NCI-H128 (cell line): ENCODE measurements around the gene ANGEL2.
"Not testable (repeated sequence)": the region's sequence is repeated elsewhere in the genome, so short reads cannot be mapped to it uniquely, and the experiment has no call there.

ENCODE experiments used
- DNase-seq: peaks from one replicate; lab custom pipeline; 2025; ENCODE audit not compliant: unreplicated experiment; lab: John Stamatoyannopoulos, UW

ANGEL2 gene

GRCh38 chr1:213020016-213020415 lies 4.3 kb upstream of the ANGEL2 start:
- no peak for DNase-seq

DNA sequence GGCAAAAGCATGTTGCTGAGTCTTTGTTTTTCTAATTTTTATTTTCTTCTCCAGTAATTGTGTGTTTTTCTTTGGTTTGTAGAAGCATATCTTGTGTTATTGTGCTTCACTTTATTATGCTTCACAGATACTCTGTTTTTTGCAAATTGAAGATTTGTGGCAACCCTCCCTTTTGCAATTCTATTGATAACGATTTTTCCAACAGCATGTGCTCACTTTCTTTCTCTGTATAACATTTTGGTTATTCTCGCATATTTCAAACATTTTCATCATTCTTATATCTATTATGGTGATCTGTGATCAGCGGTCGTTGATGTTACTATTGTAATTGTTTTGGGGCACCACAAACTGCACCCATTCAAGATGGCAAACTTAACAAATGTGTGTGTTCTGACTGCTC lies 3.8 kb upstream of the ANGEL2 start:
- no peak for DNase-seq

GRCh38 chr1:213017447-213018273 lies 2.0 kb upstream of the ANGEL2 start:
- DNase-seq: no peak

- DNase-seq: no peak
These were observed 1.0 kb downstream of the ANGEL2 start for GRCh38 chr1:213014642-213015041.

- DNase-seq: no peak
These were observed 7.1 kb downstream of the ANGEL2 start for GRCh38 chr1:213008564-213008963.

GRCh38 chr1:213003256-213003655 lies 12.4 kb downstream of the ANGEL2 start:
- DNase-seq: no peak

DNA sequence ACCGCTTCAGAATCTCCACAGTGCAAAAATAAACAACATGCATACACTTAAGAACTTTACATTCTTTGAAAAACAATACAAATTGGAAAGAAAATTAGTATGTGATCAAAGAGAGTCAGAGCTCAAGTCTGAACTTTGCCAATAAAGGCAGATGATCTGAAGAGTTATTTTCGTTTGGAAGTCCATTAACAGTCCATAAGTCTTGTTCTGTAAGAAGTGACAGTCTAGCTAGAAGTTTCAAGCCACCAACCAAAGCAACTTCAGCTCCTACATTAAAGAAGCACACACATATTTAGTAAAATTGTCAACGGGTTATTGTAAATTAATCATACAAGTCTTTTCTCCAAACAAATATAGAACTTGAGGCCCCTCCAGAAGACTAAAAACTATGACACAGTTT lies 20.7 kb downstream of the ANGEL2 start:
- no peak for DNase-seq

GRCh38 chr1:212993960-212994359 lies 21.7 kb downstream of the ANGEL2 start:
- not testable (repeated sequence) for DNase-seq

DNA sequence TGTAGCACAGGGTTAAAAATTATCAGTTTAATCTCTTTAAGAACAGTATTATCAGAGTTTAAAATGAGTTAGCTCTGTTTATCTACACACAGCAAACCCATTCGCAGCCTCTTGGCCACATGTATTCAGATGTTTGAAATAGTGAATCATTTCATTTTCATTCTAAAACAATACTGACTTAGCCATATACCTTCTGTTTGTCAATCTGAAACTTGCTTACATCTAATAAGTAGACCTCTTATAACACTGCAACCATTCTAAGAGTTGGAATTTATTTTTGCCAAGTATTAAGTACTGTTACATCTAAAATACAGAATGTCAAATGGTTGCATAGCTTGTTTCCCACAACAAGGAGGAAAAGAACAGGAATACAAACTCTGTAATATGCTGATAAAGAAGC lies 25.4 kb downstream of the ANGEL2 start:
- DNase-seq: no peak

DNA sequence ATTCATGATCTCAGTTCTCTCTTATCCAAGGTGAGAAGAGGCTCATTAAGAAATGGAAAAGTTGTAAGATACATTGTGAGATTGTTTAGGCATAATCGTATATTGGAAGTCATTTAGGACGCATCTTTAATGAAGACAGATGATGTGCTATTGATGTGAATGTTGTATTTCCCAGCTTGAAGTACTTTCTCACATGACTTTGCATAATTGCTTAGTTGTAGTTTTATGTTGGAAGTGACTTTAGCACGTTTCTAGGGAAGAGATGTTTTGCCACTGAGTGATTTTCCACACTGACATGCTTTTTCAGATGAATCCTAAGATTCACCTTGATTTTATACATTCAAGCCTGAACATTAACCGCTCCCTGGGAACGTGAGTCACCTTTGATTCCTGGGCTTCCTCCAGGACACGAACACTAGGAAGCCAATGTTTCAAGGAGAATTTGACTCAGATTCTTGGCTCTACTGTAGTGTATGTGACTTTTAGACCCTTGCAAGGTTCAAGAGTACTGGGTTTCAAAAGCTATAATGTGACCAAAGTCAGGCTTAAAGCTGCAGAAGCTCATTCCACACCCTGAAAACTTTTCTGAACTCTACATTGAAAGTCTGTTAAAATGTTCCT lies 27.9 kb downstream of the ANGEL2 start:
- DNase-seq: no peak

- no peak for DNase-seq
These were observed 29.1 kb downstream of the ANGEL2 start for GRCh38 chr1:212986551-212986950.

DNA sequence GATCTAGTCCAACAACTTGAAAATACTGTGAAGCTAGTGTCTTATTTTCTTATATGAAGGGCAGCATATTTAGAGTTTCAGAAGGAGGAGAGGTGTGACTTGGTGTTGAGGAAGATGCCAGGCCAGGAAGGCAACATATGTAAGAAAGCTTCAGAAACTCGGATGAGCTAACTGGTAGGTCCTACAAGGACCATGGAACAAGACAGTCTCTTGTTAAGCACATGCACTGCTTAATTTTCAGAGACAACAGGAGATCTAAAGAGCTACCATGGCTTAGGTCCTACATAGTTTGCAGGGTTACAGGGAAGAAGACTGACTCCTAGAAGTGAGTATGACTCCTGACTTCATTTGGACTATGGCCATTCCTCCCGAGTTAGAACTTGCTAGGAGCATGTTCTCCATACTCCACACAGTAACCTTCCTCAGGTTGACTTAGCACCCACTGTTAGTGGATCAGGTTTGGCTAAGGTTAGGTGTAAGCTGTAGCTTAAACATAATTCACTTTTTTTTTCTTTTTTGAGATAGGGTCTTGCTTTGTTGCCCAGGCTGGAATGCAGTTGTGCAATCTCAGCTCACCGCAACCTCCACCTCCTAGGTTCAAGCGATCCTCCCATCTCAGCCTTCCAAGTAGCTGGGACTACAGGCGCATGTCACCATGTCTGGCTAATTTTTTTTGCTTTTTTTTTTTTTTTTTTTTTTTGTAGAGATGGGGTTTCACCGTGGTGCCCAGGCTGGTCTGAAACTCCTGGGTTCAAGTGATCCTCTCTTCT lies 31.0 kb downstream of the ANGEL2 start:
- no peak for DNase-seq

- DNase-seq: no peak
These were observed 32.2 kb downstream of the ANGEL2 start for GRCh38 chr1:212983482-212983881.

DNA sequence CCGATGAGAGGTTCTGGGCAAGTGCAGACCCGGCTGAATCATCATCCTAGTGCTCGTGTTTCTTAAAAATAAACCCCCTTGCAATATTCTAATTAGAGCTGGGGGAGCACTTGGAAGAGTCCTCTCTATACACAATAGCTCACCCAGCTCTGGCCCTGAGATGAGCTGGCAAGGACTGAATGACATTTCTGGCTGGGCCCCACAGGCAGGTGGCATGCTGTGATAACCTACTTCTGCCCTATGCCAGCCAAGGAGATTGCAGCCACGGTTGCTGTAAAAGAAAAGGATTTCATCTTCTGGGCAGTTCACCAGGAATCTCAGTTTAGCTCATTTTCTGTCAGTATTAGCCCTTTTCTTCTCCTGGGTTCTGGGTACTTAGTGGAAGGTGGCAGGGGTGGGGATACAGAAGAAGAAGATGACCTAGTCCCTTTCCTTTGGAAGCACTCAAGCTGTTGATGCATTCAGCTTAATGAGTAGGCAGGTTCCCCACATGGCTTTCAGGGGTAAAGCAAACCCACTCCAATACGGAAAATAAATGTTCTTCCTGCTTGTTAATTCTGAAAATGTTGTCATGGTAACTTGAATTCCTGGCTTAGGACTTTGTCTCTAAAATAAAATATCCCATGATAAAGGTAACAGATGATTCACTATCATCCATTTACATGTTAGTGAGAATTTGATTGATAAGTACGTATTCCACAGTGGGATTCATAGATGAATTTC lies 33.1 kb downstream of the ANGEL2 start:
- DNase-seq: no peak

GRCh38 chr1:212981571-212982328 lies 33.9 kb downstream of the ANGEL2 start:
- no peak for DNase-seq

GRCh38 chr1:212981025-212981495 lies 34.6 kb downstream of the ANGEL2 start:
- DNase-seq: no peak

GRCh38 chr1:212980123-212980785 lies 35.4 kb downstream of the ANGEL2 start:
- no peak for DNase-seq

DNA sequence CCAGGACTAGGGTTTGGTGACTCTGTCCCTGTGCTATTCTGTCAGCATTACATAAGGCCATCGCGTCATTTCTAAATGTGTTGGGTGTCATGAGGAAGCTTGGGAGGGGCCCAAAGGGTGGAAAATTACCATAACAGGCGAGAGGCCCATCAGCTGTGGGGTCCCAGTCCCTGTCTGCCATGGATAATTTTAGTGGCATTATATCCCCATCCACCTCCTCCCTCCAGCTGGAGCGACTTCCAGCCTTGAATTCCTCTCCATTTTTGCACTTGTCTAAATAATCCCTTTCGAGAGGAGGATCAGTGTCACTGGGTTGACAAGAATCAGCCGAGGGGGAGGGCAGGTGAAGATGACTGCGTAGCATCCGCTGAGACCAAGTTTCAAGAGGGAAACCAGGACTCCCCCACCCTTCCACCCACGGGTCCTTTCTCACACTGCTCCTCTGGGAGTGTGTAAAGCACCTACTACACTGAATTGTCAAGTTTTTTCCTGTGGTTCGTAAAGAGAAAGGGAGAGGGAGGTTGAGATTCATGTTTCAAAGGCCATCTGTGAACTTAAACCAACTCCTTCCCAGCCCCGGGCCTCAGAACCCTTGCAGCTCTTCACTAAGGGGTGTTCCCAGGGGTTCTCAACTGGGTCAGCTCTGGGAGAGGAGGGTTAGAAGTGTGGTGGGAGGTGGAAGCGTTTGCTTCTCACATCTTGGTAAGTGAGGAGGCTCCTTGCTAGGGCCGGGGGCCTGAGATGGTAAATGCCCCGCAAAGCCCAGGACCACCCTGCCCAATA lies 36.1 kb downstream of the ANGEL2 start:
- DNase-seq: no peak
